CD4-positive, alpha-beta T cell treated with Interleukin-15 for 1 hour (primary cell): ENCODE measurements around the gene UBE2H.

ENCODE experiments used
- DNase-seq: peaks from one replicate; pipeline ENCODE4 v3.0.0-alpha.2; 2020

UBE2H gene

DNA sequence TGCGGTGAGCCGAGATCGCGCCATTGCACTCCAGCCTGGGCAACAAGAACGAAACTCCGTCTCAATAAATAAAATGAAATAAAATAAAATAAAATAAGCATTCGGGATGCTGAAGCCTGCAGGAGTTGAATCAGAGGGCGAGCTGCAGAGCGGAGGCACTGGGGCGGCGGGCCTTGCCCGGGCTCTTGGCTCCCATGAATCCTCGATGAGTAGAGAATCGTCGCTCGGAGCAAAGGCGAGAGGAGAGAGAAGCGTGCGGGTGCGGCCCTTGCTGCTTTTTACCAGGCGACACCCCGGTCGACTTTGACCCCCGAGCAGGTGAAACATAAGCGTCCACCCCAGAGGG, 168.3 kb downstream of the UBE2H start:
- no peak for DNase-seq

DNA sequence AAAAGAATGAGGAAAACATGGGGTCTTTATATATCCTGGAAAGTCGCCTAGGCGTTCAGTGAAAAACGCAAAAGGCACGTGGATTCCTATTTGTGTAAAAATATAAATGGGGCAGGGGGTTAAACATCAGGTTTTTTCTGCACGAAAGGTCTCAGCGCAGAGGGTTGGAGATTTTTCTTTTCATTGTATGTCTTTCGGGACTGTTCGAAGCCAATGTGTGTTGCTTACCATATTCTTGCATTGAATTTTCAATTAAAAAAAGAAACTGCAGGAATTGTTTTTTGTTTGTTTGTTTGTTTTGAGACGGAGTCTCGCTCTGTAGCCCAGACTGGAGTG, 169.2 kb downstream of the UBE2H start:
- DNase-seq = no peak

DNA sequence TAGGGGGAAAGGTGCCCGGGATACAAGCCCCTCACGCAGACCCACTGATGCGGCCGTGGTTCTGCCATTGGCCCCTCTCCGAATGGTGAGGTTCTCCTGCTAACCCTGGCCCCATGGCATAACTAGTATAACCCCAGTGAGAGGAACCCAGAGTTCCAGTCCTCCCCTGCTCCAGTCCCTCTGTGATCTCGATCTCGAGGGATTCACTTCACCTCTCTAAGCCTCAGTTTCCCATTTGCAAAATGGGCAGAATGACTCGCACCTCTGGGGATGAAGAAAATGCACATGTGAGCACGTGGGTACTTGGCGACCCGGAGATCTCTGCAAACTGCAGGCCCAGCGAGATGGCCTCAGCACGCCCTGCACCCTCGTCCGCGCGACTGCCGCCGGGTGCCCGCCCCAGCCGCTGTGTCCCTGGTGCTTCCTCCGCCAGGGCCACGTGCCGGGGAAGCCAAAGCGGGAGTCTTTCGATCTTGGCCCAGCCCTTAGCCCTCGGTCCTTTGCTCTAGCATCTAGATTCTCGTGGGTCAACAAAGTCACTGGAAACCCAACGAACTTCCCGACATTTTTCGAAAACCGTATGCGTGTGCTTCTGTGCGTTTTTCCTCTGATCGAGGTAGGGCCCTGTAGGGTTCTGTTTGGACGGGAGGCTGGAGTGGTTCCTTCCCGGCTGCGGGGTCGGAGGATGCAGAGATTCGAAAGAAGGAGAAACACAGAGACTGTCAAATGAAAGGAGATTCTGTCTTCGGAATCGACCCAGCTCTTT, 169.8 kb downstream of the UBE2H start:
- DNase-seq = no peak

DNA sequence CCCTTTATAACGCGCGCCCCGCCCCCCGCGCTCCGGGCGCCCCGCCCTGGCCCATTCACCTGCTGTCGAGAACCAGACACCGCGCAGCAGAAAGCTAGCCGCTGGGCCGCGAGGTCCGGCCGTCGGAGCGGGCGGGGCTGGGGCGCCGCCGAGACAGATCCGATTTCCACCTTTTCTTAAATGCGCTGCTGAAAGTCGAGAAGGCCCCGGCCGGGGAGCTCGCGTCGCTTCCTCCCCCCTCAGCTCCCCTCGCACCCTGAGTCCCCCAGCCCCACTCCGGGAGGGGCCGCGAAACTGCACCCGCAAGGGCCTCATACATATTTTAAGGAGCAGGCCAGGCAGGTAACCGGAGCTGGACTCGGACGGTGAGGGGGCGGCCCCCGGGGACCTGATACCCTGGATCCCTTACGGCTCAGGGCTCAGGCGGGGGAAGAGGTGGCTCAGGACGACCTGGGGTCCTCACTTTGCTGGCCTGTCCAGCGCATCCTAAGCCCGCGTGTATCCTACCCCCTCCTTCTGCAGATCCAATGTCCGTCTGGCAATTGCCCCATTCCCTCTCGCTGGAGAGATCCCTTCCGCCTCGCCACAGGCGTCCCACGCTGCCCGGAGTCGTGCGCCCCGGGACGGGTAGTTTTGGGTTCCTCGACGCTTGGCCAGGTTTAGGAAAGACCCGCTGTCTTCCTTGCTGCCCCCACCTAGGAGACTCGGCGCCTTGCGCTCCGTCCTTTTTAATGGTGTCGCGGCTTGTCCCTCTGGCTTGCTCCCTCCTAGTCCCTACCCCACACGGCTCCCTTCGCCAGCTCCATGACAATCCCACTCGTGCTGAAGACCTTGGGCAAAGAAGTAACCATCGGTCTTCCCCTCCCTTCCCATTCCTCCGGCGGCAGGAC, 170.6 kb downstream of the UBE2H start:
- no peak for DNase-seq

DNA sequence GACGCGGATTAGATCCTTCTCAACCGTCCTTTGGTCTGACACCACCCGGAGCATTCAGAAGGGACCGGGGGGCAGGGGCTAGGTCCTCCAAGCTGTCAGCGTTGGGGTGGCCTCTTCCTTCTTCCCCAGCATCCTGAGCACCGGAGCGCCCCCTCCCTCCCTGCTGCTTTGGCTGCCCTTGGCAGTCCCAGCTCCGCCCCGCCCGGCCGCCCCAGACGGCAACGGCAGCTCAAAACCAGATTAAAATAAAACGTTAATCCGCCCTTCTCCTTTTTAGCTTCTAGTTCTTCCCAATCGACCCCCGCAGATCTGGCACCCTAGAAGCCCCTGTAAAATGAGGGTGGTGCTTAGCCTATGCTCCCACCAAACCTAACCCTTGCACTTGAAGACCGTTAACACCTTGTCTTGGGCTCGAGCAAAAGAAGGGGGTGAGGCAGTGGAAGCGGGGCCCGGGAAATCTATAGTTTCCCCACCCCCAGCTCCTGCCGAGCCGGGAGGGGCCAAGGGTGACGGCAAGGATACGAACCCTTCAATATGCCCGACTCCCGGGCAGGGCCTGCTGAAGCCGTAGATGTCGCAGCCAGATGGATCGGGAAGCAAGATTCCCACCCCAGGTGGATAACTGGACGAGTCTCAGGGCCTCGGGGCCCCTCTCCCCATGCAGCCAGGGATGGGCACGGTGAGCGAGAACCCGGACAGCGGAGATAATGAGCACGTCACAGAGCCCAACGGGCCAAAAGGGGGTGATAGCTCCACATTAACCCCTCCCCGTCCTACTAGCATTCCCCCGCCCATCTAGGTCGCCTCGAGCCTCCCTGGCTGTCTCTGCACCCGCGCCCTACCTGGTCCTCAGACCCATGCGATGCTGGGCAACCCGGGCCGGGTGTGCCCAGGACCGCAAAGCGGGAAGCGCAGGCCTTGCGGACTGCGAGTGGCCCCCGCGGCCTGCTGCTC, 171.5 kb downstream of the UBE2H start:
- DNase-seq = no peak
